ENCODE data around the gene PACSIN1. TPM values are rescaled to one million over a fixed set of nuclear protein-coding genes. Genes with fewer than 3 reads are reported as not detected.

PACSIN1 gene
- total RNA-seq, 1 donor from 2014 or later = 0.08 TPM

GRCh38 chr6:34487536-34487935 is 21.7 kb downstream of the PACSIN1 start:
- Mint-ChIP-seq H3K27me3 (ENCODE audit: unreplicated experiment) (no peaks in the 10 kb centered on the region), H3K9me3 (ENCODE audit: unreplicated experiment) (no peaks in the 10 kb centered on the region), H3K27ac (ENCODE audit: unreplicated experiment) (no peak overlapping the region), H3K36me3 (ENCODE audit: low read depth, unreplicated experiment) (no peaks in the 10 kb centered on the region), H3K4me3 (ENCODE audit: unreplicated experiment) (no peak overlapping the region), H3K4me1 (ENCODE audit: unreplicated experiment) (no peaks in the 10 kb centered on the region)
- no peak for DNase-seq (ENCODE audit: low spot score)
- no peak for TF ChIP-seq CTCF (IDR thresholded peaks at IDR 0.05; ENCODE audit: unreplicated experiment)

GRCh38 chr6:34489207-34489805 is 23.4 kb downstream of the PACSIN1 start:
- H3K4me3 Mint-ChIP-seq (ENCODE audit: unreplicated experiment) = no peak overlapping the region
- no peaks in the 10 kb centered on the region for H3K27me3 Mint-ChIP-seq (ENCODE audit: unreplicated experiment)
- no peak for TF ChIP-seq CTCF (IDR thresholded peaks at IDR 0.05; ENCODE audit: unreplicated experiment)
- no peaks in the 10 kb centered on the region for H3K4me1 Mint-ChIP-seq (ENCODE audit: unreplicated experiment)
- no peaks in the 10 kb centered on the region for H3K36me3 Mint-ChIP-seq (ENCODE audit: low read depth, unreplicated experiment)
- H3K9me3 Mint-ChIP-seq (ENCODE audit: unreplicated experiment) = no peaks in the 10 kb centered on the region
- no peak for DNase-seq (ENCODE audit: low spot score)
- no peak overlapping the region for H3K27ac Mint-ChIP-seq (ENCODE audit: unreplicated experiment)

GRCh38 chr6:34490390-34491090 is 24.7 kb downstream of the PACSIN1 start:
- Mint-ChIP-seq H3K27ac (ENCODE audit: unreplicated experiment) (no peak overlapping the region), H3K4me3 (ENCODE audit: unreplicated experiment) (no peak overlapping the region), H3K4me1 (ENCODE audit: unreplicated experiment) (no peaks in the 10 kb centered on the region), H3K36me3 (ENCODE audit: low read depth, unreplicated experiment) (no peaks in the 10 kb centered on the region), H3K9me3 (ENCODE audit: unreplicated experiment) (no peaks in the 10 kb centered on the region), H3K27me3 (ENCODE audit: unreplicated experiment) (no peaks in the 10 kb centered on the region)
- no peak for TF ChIP-seq CTCF (IDR thresholded peaks at IDR 0.05; ENCODE audit: unreplicated experiment)
- DNase-seq (ENCODE audit: low spot score) = no peak

- no peak for DNase-seq (ENCODE audit: low spot score)
- Mint-ChIP-seq H3K27me3 (ENCODE audit: unreplicated experiment) (peaks cover 1% of the 10 kb centered on the region), H3K4me3 (ENCODE audit: unreplicated experiment) (no peak overlapping the region), H3K4me1 (ENCODE audit: unreplicated experiment) (no peaks in the 10 kb centered on the region), H3K27ac (ENCODE audit: unreplicated experiment) (no peak overlapping the region), H3K36me3 (ENCODE audit: low read depth, unreplicated experiment) (no peaks in the 10 kb centered on the region), H3K9me3 (ENCODE audit: unreplicated experiment) (no peaks in the 10 kb centered on the region)
- no peak for TF ChIP-seq CTCF (IDR thresholded peaks at IDR 0.05; ENCODE audit: unreplicated experiment)
Measured at GRCh38 chr6:34491091-34491430, 25.2 kb downstream of the PACSIN1 start.

GRCh38 chr6:34493344-34493743 is 27.5 kb downstream of the PACSIN1 start:
- no peak overlapping the region for H3K4me3 Mint-ChIP-seq (ENCODE audit: unreplicated experiment)
- peaks cover 1% of the 10 kb centered on the region for H3K27me3 Mint-ChIP-seq (ENCODE audit: unreplicated experiment)
- no peak for TF ChIP-seq CTCF (IDR thresholded peaks at IDR 0.05; ENCODE audit: unreplicated experiment)
- no peak overlapping the region for H3K27ac Mint-ChIP-seq (ENCODE audit: unreplicated experiment)
- no peaks in the 10 kb centered on the region for H3K9me3 Mint-ChIP-seq (ENCODE audit: unreplicated experiment)
- H3K36me3 Mint-ChIP-seq (ENCODE audit: low read depth, unreplicated experiment) = no peaks in the 10 kb centered on the region
- DNase-seq (ENCODE audit: low spot score) = no peak
- no peaks in the 10 kb centered on the region for H3K4me1 Mint-ChIP-seq (ENCODE audit: unreplicated experiment)
